ENCODE data around the gene REC8.
A peak's percentile ranks its signal among the peaks of the same experiment; 100 is the strongest.
"Not testable (repeated sequence)": the region's sequence is repeated elsewhere in the genome, so short reads cannot be mapped to it uniquely, and the experiment has no call there.

REC8 gene

DNA sequence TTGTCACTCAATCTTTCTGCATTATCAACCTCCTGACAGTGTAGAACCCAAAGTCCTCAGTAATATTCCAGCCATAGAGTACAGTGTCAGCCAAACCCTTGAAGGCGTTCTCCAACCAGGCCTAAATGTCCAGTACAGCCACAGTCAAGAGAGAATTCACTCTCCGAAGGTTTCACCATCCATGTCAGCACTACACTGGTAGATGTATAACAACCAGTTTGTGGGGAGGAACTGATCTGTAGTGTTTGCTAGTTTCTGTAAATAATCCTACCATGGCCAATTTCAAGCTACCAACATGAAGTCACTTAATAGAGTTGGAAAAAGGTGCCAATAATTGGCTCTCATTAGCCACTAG is 44.4 kb downstream of the REC8 start:
- Histone ChIP-seq H3K9me3 (no peaks in the 10 kb centered on the region), H3K4me3 (ENCODE audit: low read depth in 1 of 2, low read length in 1 of 2) (peak overlapping the region; percentile 82 to 98), H3K27ac (peak overlapping the region; percentile 97), H3K27me3 (no peaks in the 10 kb centered on the region), H3K36me3 (peaks cover 7% of the 10 kb centered on the region), H3K4me1 (ENCODE audit: control insufficient read depth in 1 of 2, insufficient read depth in 1 of 2, low read depth in 1 of 2, low read length in 1 of 2) (peaks cover 31 to 35% of the 10 kb centered on the region in 2 experiments)
- TF ChIP-seq, protein P1, sequence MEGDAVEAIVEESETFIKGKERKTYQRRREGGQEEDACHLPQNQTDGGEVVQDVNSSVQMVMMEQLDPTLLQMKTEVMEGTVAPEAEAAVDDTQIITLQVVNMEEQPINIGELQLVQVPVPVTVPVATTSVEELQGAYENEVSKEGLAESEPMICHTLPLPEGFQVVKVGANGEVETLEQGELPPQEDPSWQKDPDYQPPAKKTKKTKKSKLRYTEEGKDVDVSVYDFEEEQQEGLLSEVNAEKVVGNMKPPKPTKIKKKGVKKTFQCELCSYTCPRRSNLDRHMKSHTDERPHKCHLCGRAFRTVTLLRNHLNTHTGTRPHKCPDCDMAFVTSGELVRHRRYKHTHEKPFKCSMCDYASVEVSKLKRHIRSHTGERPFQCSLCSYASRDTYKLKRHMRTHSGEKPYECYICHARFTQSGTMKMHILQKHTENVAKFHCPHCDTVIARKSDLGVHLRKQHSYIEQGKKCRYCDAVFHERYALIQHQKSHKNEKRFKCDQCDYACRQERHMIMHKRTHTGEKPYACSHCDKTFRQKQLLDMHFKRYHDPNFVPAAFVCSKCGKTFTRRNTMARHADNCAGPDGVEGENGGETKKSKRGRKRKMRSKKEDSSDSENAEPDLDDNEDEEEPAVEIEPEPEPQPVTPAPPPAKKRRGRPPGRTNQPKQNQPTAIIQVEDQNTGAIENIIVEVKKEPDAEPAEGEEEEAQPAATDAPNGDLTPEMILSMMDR (IDR thresholded peaks at IDR 0.05), result no peak

DNA sequence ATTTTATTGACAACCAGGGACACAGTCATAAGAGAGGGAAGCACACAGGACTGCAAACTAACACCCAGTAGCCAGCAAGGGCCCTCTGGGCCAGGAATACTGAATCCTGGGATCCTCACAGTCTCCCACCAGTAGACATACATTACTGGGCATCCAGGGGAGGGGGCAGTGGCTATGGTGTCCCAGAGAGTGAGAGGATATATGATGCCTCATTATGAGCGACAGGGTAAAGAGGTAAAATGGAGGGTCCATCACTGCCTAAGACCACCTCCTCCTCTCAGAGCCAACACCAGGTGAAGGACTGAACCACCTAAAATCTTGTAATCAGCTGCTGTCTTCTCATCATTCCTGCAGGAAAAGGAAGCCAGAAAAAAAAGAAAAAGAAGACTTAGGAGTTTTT is 45.0 kb downstream of the REC8 start:
- H3K36me3 ChIP-seq; H3K27me3 ChIP-seq; H3K4me3 ChIP-seq (ENCODE audit: low read depth in 1 of 2, low read length in 1 of 2); H3K9me3 ChIP-seq: not testable (repeated sequence)
- H3K27ac ChIP-seq, result peak overlapping the region; percentile 97
- peaks cover 31 to 35% of the 10 kb centered on the region in 2 experiments for H3K4me1 ChIP-seq (ENCODE audit: control insufficient read depth in 1 of 2, insufficient read depth in 1 of 2, low read depth in 1 of 2, low read length in 1 of 2)

DNA sequence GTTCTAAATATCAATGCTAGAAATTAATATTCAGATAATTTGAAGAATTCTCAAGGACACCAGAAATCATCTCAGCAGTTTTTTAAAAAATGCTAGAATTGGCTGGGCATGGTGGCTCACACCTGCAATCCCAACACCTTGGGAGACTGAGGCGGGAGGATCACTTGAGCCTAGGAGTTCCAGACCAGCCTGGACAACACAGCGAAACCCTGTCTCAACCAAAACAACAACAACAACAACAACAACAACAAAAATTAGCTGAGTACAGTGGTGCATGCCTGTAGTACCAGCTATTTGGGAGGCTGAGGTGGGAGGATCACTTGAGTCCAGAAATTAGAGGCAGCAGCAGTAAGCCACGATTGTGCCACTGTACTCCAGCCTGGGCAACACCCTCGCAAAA is 47.2 kb downstream of the REC8 start:
- peaks cover 6% of the 10 kb centered on the region for H3K36me3 ChIP-seq
- peaks cover 21 to 22% of the 10 kb centered on the region in 2 experiments for H3K4me1 ChIP-seq (ENCODE audit: control insufficient read depth in 1 of 2, insufficient read depth in 1 of 2, low read depth in 1 of 2, low read length in 1 of 2)
- TF ChIP-seq, protein P1 (IDR thresholded peaks at IDR 0.05), result no peak
- no peak overlapping the region for H3K27ac ChIP-seq
- H3K4me3 ChIP-seq (ENCODE audit: low read depth in 1 of 2, low read length in 1 of 2), result no peak overlapping the region
- no peaks in the 10 kb centered on the region for H3K9me3 ChIP-seq
- H3K27me3 ChIP-seq, result no peaks in the 10 kb centered on the region

DNA sequence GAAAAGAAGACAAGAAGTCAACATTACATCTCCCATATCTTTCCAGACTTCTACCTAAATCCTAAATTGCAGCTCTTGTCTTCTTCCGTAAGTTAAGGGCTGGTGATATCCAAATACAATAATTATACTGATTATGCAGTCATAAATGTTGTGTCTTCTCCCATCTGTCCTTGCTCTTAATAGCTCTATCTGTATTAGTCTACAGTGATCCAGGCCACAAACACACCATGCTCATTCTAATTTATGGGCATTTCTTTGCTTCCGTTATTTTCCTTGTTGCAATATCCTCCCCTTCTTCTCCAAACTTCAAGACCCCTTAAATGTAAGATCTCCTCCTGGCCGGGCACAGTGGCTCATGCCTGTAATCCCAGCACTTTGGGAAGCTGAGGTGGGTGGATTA is 47.6 kb downstream of the REC8 start:
- TF ChIP-seq, protein P1 (IDR thresholded peaks at IDR 0.05), result no peak
- Histone ChIP-seq H3K9me3 (no peaks in the 10 kb centered on the region), H3K4me1 (ENCODE audit: control insufficient read depth in 1 of 2, insufficient read depth in 1 of 2, low read depth in 1 of 2, low read length in 1 of 2) (peaks cover 17 to 18% of the 10 kb centered on the region in 2 experiments), H3K27ac (no peak overlapping the region), H3K27me3 (no peaks in the 10 kb centered on the region), H3K36me3 (peaks cover 6% of the 10 kb centered on the region), H3K4me3 (ENCODE audit: low read depth in 1 of 2, low read length in 1 of 2) (no peak overlapping the region)

DNA sequence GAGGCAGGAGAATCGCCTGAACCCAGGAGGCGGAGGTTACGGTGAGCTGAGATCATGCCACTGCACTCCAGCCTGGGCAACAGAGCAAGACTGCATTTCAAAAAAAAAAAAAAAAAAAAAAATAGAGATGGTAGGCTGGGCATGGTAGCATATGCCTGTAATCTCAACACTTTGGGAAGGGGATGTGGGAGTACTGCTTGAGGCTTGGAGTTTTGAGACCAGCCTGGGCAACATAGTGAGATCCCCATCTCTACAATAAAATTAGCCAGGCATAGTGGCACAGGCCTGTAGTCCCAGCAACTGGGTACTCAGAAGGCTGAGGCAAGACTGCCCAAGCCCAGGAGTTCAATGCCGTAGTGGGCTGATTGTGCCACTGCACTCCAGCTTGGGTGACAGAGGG is 51.1 kb downstream of the REC8 start:
- not testable (repeated sequence) for H3K4me1 ChIP-seq (ENCODE audit: control insufficient read depth in 1 of 2, insufficient read depth in 1 of 2, low read depth in 1 of 2, low read length in 1 of 2); H3K9me3 ChIP-seq; H3K4me3 ChIP-seq (ENCODE audit: low read depth in 1 of 2, low read length in 1 of 2); H3K27me3 ChIP-seq; H3K27ac ChIP-seq
- peaks cover 11% of the 10 kb centered on the region for H3K36me3 ChIP-seq

DNA sequence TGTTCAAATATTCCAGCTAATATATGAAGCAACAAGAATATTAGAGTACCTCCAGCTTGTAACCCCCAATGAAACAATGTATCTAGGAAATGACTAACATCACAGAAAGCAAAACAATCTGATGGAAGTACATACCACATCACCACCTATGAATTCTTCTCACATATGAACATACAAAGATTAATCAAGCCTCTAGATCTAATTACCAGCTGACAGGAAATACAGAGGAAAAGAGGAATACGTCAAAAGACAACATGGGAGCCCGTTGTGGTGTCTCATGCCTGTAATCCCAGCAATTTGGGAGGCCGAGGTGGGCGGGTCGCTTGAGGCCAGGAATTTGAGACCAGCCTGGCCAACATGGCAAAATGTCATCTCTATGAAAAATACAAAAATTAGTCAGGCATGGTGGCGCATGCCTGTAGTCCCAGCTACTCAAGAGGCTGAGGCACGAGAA is 52.8 kb downstream of the REC8 start:
- H3K27ac ChIP-seq, result no peak overlapping the region
- H3K4me3 ChIP-seq (ENCODE audit: low read depth in 1 of 2, low read length in 1 of 2), result no peak overlapping the region
- TF ChIP-seq, protein P1 (IDR thresholded peaks at IDR 0.05), result no peak
- H3K4me1 ChIP-seq (ENCODE audit: control insufficient read depth in 1 of 2, insufficient read depth in 1 of 2, low read depth in 1 of 2, low read length in 1 of 2), result peaks cover 0 to 2% of the 10 kb centered on the region in 2 experiments
- H3K27me3 ChIP-seq, result no peaks in the 10 kb centered on the region
- no peaks in the 10 kb centered on the region for H3K9me3 ChIP-seq
- H3K36me3 ChIP-seq, result peaks cover 10% of the 10 kb centered on the region

DNA sequence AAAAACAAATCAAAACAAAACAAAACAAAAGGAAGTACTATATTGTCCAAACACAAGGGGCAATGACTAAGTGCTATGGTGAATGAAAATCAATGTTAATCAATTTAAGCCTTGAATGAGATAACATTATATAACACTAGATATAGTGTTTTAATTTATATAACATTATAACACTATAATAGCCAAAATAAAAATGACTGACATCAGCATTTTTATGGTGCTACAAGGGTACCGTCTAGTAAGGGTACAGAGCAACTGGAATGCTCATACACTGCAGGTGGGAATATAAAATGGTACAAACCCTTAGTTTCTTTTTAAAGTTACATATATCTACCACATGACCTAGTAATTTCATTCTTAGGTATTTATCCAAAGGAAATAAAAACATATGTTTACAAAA is 54.6 kb downstream of the REC8 start:
- H3K4me3 ChIP-seq (ENCODE audit: low read depth in 1 of 2, low read length in 1 of 2), result no peak overlapping the region
- peaks cover 7% of the 10 kb centered on the region in 2 experiments for H3K4me1 ChIP-seq (ENCODE audit: control insufficient read depth in 1 of 2, insufficient read depth in 1 of 2, low read depth in 1 of 2, low read length in 1 of 2)
- TF ChIP-seq, protein P1 (IDR thresholded peaks at IDR 0.05), result no peak
- peaks cover 10% of the 10 kb centered on the region for H3K36me3 ChIP-seq
- no peak overlapping the region for H3K27ac ChIP-seq
- H3K27me3 ChIP-seq, result no peaks in the 10 kb centered on the region
- no peaks in the 10 kb centered on the region for H3K9me3 ChIP-seq
